ENCODE measurements around the gene MEF2A.
"Not testable (repeated sequence)": the region's sequence is repeated elsewhere in the genome, so short reads cannot be mapped to it uniquely, and the experiment has no call there.

The MEF2A gene

DNA sequence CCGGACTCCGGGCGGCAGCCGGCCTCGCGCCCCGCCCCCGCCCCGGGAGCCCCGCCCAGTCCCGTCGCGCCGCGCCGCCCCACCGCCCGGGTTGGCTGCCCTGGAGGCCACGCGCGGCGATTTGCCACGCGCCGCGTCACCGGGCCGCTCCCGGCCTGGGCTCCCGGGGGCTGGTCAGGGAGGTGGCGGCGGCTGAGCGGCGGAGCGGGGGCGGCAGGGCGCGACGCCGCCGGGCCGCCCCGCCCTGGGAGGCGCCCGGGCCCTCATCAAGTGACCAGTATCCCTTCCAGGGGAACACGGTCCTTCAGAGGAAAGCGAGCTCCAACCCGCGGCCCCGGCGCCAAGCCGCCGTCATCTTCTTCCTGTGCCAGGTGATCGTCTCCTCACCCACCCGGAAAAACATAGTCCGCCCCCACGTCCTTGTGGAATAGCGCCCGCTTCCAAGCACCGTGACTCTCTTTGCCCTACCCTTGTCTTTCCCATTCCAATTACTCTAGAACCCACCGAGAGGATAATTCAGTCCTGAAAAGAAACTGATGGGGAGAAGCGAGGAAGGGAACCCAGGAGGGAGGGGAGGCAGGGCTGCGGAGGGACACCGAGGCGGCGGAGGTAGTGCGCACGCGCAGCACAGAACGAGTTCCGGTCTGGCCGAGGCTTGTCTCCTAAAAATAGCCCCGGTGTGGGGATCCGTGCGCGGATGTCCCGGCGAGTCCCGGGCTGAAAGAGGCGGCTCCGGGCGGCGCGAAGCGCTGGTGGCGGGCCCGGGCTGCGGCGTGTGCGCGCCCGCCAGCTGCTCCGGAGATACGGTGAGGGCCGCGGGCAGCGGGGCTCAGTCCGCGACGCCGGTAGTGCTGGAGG is at the start of gene MEF2A:
Gene MEF2A, plus strand, starts transcription at position 686 of the 858 bp plus-strand sequence. CDS start 67,136 bp downstream, outside the sequence.
- peak within 1 kb of the TSS; percentile 95 for H3K27ac Mint-ChIP-seq
- CTCF ChIA-PET: interaction anchor here (0.6 to 2.2 kb wide), 4 partner anchors 16 to 291 kb away, joined by 3 to 11 read pairs (median 3); no protein-coding TSS in a partner anchor
- peaks cover 3% of the 10 kb centered on the region for H3K36me3 Mint-ChIP-seq
- no peaks in the 10 kb centered on the region for H3K9me3 Mint-ChIP-seq
- H3K27me3 Mint-ChIP-seq: peaks cover 43% of the 10 kb centered on the region
- DNase-seq: peak; percentile 94
- H3K4me1 Mint-ChIP-seq: peaks cover 42% of the 10 kb centered on the region
- H3K4me3 Mint-ChIP-seq: peak within 1 kb of the TSS; percentile 96

- H3K27ac Mint-ChIP-seq: no peak overlapping the region
- CTCF ChIA-PET: no interaction called here
- H3K4me3 Mint-ChIP-seq: no peak overlapping the region
- no peaks in the 10 kb centered on the region for H3K9me3 Mint-ChIP-seq
- no peaks in the 10 kb centered on the region for H3K4me1 Mint-ChIP-seq
- no peaks in the 10 kb centered on the region for H3K36me3 Mint-ChIP-seq
- DNase-seq: no peak
- H3K27me3 Mint-ChIP-seq: peaks cover 8% of the 10 kb centered on the region
Measured at GRCh38 chr15:99518191-99518590, 47.6 kb upstream of the MEF2A start.

DNA sequence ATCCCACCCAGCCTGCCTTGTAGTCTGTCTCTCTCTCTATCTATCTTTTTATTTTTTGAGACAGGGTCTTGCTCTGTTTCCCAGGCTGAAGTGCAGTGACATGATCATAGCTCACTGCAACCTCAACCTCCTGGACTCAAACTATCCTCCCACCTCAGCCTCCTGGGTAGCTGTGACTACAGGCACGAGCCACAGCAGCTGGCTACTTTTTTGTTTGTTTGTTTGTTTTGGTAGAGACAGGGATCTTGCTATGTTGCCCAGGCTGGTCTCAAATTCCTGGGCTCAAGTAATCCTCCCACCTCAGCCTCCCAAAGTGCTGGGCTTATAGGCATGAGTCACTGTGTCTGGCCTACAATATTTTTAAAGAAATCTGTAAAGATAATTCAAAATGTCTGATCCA is 46.4 kb upstream of the MEF2A start:
- H3K27me3 Mint-ChIP-seq, H3K4me3 Mint-ChIP-seq, H3K4me1 Mint-ChIP-seq, H3K9me3 Mint-ChIP-seq, DNase-seq, H3K36me3 Mint-ChIP-seq, H3K27ac Mint-ChIP-seq, CTCF ChIA-PET: not testable (repeated sequence)

- DNase-seq: no peak
- peaks cover 5% of the 10 kb centered on the region for H3K9me3 Mint-ChIP-seq
- no peak overlapping the region for H3K27ac Mint-ChIP-seq
- no peak overlapping the region for H3K4me3 Mint-ChIP-seq
- H3K4me1 Mint-ChIP-seq: peaks cover 6% of the 10 kb centered on the region
- peaks cover 4% of the 10 kb centered on the region for H3K27me3 Mint-ChIP-seq
- peaks cover 2% of the 10 kb centered on the region for H3K36me3 Mint-ChIP-seq
- CTCF ChIA-PET: no interaction called here
Measured at GRCh38 chr15:99522288-99522687, 43.5 kb upstream of the MEF2A start.

GRCh38 chr15:99526176-99526575 is 39.6 kb upstream of the MEF2A start:
- Mint-ChIP-seq H3K27me3 (peaks cover 4% of the 10 kb centered on the region), H3K4me1 (peaks cover 6% of the 10 kb centered on the region), H3K27ac (no peak overlapping the region), H3K9me3 (peaks cover 5% of the 10 kb centered on the region), H3K4me3 (no peak overlapping the region), H3K36me3 (peaks cover 2% of the 10 kb centered on the region)
- no peak for DNase-seq
- CTCF ChIA-PET: no interaction called here

- Mint-ChIP-seq H3K27me3 (peaks cover 4% of the 10 kb centered on the region), H3K27ac (no peak overlapping the region), H3K4me3 (no peak overlapping the region), H3K9me3 (peaks cover 5% of the 10 kb centered on the region), H3K4me1 (peaks cover 6% of the 10 kb centered on the region), H3K36me3 (peaks cover 2% of the 10 kb centered on the region)
- DNase-seq: no peak
- CTCF ChIA-PET: no interaction called here
Measured at GRCh38 chr15:99526671-99527070, 39.1 kb upstream of the MEF2A start.

DNA sequence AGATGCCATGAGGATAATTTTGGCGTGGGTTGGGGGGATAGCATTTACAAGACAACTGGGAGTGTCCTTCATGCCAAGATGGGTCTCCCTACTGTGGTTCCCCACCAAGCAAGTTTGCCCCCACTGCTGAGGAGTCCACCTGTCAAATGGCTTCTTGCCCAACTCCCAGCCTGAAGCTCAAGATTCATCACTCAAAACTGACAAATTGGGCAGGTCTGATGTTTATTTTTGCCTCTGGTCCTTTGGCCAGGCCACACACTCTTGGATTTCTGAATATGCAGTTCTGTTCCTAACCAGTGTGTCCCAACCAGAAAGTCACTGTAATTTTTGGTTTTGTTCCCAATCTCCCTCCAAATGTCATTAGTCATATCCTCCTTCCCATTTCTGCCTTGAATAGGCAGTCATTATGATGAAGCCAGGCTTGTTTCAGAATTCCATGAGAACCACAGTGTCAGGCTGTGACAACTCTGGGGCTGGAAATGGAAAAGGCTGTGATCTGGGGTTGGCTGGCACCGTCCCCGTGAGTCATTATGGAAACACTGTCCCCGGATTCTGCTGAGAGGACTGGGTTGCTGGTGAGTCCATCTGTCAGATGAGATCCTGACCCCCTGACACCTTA is 29.3 kb upstream of the MEF2A start:
- CTCF ChIA-PET: no interaction called here
- H3K27ac Mint-ChIP-seq: no peak overlapping the region
- H3K9me3 Mint-ChIP-seq: no peaks in the 10 kb centered on the region
- no peak for DNase-seq
- H3K27me3 Mint-ChIP-seq: peaks cover 4% of the 10 kb centered on the region
- no peak overlapping the region for H3K4me3 Mint-ChIP-seq
- H3K36me3 Mint-ChIP-seq: no peaks in the 10 kb centered on the region
- H3K4me1 Mint-ChIP-seq: no peaks in the 10 kb centered on the region

GRCh38 chr15:99537344-99537743 is 28.4 kb upstream of the MEF2A start:
- Mint-ChIP-seq H3K36me3 (no peaks in the 10 kb centered on the region), H3K27ac (no peak overlapping the region), H3K4me3 (no peak overlapping the region), H3K27me3 (peaks cover 4% of the 10 kb centered on the region), H3K4me1 (no peaks in the 10 kb centered on the region), H3K9me3 (no peaks in the 10 kb centered on the region)
- CTCF ChIA-PET: interaction anchor here (0.8 kb wide), 1 partner anchor 13 kb away, joined by 3 read pairs; no protein-coding TSS in a partner anchor
- no peak for DNase-seq

DNA sequence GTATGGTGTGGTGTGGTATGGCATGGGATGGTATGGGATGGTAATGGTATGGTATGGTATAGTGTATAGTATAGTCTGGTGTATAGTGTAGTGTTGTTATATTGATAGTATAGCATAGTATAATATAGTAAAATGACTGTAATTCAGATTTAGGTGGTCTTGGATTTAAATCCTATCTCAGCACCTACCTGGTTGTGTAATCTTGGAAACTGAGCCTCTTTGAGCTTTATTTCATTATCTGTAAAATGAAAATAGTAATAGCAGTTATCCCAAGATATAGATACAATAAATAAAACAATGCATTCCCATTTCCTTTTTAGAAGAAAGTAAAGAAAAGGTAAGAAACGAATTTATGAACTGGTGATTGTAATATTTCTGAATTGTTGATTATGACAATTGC is 27.5 kb upstream of the MEF2A start:
- peaks cover 4% of the 10 kb centered on the region for H3K27me3 Mint-ChIP-seq
- H3K27ac Mint-ChIP-seq: no peak overlapping the region
- H3K9me3 Mint-ChIP-seq: no peaks in the 10 kb centered on the region

DNA sequence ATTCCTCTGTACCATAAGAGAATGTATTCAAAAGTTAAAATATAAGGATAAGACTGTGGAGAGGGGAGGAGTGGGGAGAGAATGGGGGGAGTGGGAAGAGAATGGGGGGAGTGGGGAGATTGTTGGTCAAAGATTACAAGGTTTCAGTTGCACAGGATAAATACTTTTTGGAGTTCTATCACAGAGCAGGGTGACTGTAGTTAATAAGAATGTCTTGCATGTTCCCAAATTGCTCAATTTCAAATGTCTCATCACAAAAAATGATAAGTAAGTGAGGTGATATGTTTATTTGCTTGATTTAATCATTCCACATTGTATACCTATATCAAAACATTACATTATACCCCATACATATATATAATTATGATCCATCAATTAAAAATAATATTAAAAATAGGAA is 23.0 kb upstream of the MEF2A start:
- H3K4me1 Mint-ChIP-seq: no peaks in the 10 kb centered on the region
- H3K4me3 Mint-ChIP-seq: no peak overlapping the region
- no peak overlapping the region for H3K27ac Mint-ChIP-seq
- CTCF ChIA-PET: no interaction called here
- no peaks in the 10 kb centered on the region for H3K9me3 Mint-ChIP-seq
- H3K27me3 Mint-ChIP-seq: peaks cover 7% of the 10 kb centered on the region
- DNase-seq: no peak
- no peaks in the 10 kb centered on the region for H3K36me3 Mint-ChIP-seq

More for the DNA sequence above, 27.5 kb upstream of the MEF2A start:
- no peak for DNase-seq
- CTCF ChIA-PET: no interaction called here
- Mint-ChIP-seq H3K36me3 (no peaks in the 10 kb centered on the region), H3K4me3 (no peak overlapping the region), H3K4me1 (no peaks in the 10 kb centered on the region)

DNA sequence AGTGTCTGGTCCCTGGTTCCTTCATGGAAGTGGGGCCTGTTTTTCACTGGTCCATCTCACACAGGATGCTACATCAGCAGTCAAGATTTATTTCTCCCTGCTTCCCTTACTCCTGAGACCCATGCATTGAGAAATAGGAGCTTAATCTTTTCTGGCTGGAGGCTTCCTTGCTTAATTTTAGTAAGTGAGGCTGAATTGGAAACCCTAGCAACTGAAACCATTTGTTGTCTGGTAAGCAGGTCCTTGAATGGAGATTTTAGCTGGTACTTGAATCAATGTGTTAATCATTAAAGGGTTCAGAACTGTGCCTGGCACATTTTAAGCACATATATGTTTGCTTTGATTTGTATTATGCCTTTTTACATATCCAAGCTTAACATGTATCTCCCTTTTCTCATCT is 20.2 kb upstream of the MEF2A start:
- no peaks in the 10 kb centered on the region for H3K36me3 Mint-ChIP-seq
- H3K9me3 Mint-ChIP-seq: no peaks in the 10 kb centered on the region
- CTCF ChIA-PET: interaction anchor here (2.3 kb wide), 1 partner anchor 158 kb away, joined by 8 read pairs; no protein-coding TSS in a partner anchor
- no peaks in the 10 kb centered on the region for H3K4me1 Mint-ChIP-seq
- no peak overlapping the region for H3K4me3 Mint-ChIP-seq
- H3K27me3 Mint-ChIP-seq: peaks cover 7% of the 10 kb centered on the region
- no peak overlapping the region for H3K27ac Mint-ChIP-seq
- no peak for DNase-seq

GRCh38 chr15:99546441-99547100 is 19.2 kb upstream of the MEF2A start:
- Mint-ChIP-seq H3K4me1 (no peaks in the 10 kb centered on the region), H3K4me3 (no peak overlapping the region), H3K27me3 (peaks cover 7% of the 10 kb centered on the region), H3K36me3 (no peaks in the 10 kb centered on the region), H3K9me3 (no peaks in the 10 kb centered on the region), H3K27ac (no peak overlapping the region)
- no peak for DNase-seq
- CTCF ChIA-PET: interaction anchor here (2.3 kb wide), 1 partner anchor 157 kb away, joined by 8 read pairs; no protein-coding TSS in a partner anchor

DNA sequence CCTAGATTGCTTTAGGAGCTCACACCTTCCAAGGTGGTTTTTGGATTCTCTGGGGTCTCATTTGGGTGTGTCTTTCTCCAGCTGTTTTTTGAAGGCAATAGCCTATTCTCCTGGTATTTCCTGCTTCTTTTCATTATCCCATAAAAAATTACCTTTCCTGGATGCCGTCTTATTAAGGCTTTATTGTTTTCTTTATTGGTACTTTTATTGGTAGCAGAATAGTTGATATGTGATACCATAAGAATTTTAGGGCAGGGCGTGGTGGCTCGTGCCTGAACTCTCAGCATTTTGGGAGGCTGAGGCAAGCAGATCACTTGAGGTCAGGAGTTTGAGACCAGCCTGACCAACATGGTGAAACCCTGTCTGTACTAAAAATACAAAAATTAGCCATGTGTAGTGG is 18.3 kb upstream of the MEF2A start:
- Mint-ChIP-seq H3K27ac (no peak overlapping the region), H3K4me1 (no peaks in the 10 kb centered on the region), H3K27me3 (peaks cover 7% of the 10 kb centered on the region), H3K9me3 (no peaks in the 10 kb centered on the region), H3K4me3 (no peak overlapping the region), H3K36me3 (no peaks in the 10 kb centered on the region)
- CTCF ChIA-PET: no interaction called here
- no peak for DNase-seq

- Mint-ChIP-seq H3K27ac (no peak overlapping the region), H3K4me1 (no peaks in the 10 kb centered on the region), H3K27me3 (peaks cover 7% of the 10 kb centered on the region), H3K9me3 (no peaks in the 10 kb centered on the region), H3K36me3 (no peaks in the 10 kb centered on the region), H3K4me3 (no peak overlapping the region)
- CTCF ChIA-PET: interaction anchor here (1.1 kb wide), 1 partner anchor 15 kb away, joined by 3 read pairs; no protein-coding TSS in a partner anchor
- no peak for DNase-seq
Measured at GRCh38 chr15:99550077-99550476, 15.7 kb upstream of the MEF2A start.

Measured in activated naive CD4-positive, alpha-beta T cell treated with anti-CD3 and anti-CD28 coated beads, Interleukin-2, amount 10 ng/mL, durations not matched to agents 7 days and 5 days (primary cell).